LNCaP clone FGC (cell line): Measurements from ENCODE around the gene UBE2E2.
"Not testable (repeated sequence)": the region's sequence is repeated elsewhere in the genome, so short reads cannot be mapped to it uniquely, and the experiment has no call there.

Experiments
- DNase-seq: peaks from one replicate; pipeline ENCODE4 v3.0.0-alpha.2; 2011; ENCODE audit warnings: low read depth
- H3K4me3 ChIP-seq: 2 replicates; pipeline ENCODE4 v1.5.1; 2011; ENCODE audit warnings: mild to moderate bottlenecking, low read depth, low read length, control low read depth
- TF ChIP-seq, protein P1 (sequence below): IDR thresholded peaks from 2 replicates; pipeline ENCODE4 v1.5.1; 2012; ENCODE audit warnings: mild to moderate bottlenecking; ENCODE audit not compliant: control insufficient read depth, insufficient read depth; ENCODE audit errors: extremely low read depth

Gene UBE2E2

DNA sequence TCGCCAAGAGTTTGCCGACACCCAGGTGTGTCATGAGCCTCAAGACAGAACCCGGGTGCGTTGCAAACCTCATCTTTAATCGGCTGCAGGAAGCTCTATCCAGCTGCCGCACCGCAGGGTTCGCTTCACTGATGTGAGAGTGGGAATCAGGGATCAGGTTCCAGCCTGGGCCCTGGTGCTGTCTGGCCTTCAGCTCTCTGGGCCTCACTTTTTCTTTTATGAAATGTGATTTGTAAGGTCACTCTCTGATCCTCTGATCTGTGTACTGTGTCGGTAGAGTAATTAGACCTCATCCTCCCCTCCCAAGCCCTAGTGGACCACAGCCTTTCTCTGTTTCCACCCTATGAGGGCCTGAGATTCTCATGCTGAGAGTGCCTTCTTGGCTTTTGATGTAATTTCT lies 399.8 kb downstream of the UBE2E2 start:
- H3K4me3 ChIP-seq = no peak overlapping the region
- TF ChIP-seq, protein P1, sequence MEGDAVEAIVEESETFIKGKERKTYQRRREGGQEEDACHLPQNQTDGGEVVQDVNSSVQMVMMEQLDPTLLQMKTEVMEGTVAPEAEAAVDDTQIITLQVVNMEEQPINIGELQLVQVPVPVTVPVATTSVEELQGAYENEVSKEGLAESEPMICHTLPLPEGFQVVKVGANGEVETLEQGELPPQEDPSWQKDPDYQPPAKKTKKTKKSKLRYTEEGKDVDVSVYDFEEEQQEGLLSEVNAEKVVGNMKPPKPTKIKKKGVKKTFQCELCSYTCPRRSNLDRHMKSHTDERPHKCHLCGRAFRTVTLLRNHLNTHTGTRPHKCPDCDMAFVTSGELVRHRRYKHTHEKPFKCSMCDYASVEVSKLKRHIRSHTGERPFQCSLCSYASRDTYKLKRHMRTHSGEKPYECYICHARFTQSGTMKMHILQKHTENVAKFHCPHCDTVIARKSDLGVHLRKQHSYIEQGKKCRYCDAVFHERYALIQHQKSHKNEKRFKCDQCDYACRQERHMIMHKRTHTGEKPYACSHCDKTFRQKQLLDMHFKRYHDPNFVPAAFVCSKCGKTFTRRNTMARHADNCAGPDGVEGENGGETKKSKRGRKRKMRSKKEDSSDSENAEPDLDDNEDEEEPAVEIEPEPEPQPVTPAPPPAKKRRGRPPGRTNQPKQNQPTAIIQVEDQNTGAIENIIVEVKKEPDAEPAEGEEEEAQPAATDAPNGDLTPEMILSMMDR = no peak
- no peak for DNase-seq

DNA sequence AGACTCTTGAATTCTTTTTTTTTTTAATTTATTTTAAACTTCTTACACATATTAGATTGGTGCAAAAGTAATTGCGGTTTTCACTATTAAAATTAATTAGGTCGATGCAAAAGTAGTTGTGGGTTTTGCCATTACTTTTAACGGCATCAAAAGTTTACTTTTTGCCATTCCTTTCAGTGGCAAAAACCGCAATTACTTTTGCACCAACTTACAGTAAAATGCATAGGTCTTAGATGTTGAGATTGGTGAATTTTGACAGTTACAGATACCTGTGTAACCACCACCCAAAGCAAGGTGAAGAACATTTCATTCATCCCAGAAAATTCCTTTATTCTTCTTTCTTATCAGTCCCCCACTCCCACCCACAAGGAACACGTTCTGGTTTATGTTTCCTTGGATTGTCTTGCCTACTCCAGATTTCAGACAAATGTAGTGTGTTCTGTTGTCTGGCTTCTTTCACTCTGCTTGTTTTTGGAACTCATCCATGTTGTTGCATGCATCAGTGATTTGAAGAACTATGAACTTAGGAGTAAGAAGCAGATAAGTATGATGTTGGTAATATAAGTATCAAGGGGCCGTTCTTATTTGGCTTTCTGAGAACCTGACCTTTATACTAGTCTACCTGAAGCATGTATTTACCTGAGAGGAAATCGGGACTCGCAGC lies 404.2 kb downstream of the UBE2E2 start:
- TF ChIP-seq, protein P1 = no peak
- DNase-seq = no peak
- H3K4me3 ChIP-seq = no peak overlapping the region

DNA sequence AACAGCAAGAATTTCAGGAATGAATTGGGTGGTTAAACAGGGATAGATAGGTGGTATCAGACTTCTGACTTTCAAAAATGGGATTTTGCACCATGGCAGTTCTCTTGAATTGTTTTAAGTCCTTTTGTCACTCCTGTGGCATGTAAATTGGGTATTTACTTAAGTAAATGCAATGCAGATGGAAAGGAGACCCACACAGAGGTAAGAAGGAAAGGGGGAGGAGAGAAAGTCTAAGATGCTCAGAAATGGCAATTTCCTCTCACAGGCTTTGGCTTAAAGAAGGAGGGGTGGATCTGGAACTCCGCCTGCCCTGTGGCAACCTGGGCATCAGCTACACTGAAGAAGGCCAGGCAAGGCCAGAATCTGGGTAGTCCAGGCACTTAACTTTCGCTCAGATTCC lies 405.5 kb downstream of the UBE2E2 start:
- TF ChIP-seq, protein P1 = no peak
- DNase-seq = no peak
- no peak overlapping the region for H3K4me3 ChIP-seq

DNA sequence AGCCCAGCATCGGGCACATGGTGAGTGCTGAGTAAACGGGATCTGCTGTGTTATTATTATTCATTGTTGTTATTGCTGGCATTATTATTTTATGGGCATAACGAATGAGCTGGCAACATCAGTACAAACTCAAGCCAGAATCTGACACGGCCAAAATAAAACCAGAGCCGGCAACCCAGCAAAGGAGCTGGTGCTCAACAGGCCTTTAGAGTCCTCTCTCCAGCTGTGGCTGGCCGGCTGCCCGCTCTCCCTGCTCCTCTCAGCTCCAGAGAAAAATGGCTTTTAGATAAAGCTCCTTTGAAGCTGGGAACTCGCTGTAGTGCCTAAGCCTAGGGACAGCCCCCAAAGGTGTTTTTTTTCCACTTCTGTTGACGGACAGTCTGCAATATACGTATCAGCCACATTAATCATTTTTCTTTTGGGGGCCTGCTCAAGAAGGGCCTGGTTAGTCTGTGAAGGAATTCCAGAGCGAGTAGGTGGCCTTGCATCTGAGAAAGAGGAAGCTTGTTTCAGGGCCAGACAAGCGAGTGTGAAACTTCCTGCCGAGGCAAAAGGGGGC lies 408.7 kb downstream of the UBE2E2 start:
- DNase-seq = no peak
- no peak overlapping the region for H3K4me3 ChIP-seq

DNA sequence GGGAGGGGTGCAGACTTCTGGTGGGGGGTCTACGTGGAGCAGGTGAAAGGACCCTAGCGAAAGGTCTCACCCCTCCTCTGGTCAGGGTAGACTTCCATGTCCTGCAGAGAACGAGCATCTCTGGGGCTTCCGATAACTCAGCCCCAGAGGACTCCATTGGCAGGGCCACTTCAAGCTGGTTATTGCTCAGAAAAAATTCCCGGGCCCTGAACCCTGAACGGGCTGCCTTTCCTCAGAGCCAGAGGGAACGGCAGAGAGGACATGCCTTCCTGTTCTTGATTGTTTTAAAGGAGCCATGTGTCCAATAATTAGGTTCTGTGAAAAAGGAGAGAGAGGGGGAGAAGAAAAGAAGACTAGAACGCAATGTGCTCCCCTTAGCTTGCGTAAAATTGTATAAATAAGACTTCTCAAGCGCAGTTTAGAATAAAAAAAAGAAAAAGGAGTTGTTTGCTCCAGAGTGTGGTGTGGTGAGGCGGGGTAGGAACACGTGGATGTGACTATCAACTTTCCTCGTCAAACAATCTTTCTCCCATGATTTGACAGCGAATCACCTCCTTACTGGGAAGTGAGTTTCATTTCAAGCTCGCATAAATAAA lies 409.3 kb downstream of the UBE2E2 start:
- no peak for DNase-seq
- no peak overlapping the region for H3K4me3 ChIP-seq
- TF ChIP-seq, protein P1 = no peak

More for the DNA sequence above, 408.7 kb downstream of the UBE2E2 start:
- TF ChIP-seq, protein P1 = no peak

DNA sequence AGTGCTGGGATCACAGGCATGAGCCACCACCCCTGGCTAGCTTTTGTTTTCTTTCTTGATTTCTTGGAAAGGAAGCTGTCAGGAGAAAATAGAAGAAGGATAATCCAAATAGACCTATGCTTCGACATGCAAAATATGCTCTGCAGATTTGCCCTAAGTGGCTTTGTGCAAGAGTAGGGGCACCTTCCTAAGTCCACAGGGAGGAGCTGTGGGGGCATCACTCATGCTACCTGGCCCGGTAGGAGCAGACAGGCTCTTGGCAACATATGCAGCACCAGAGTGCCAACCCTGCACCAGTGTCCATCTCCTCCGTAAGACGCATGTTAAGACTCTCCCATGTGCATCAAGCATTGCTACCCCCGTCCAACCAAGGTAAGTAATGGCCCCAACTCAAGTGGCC lies 411.9 kb downstream of the UBE2E2 start:
- H3K4me3 ChIP-seq = no peak overlapping the region
- TF ChIP-seq, protein P1 = no peak
- DNase-seq = no peak

DNA sequence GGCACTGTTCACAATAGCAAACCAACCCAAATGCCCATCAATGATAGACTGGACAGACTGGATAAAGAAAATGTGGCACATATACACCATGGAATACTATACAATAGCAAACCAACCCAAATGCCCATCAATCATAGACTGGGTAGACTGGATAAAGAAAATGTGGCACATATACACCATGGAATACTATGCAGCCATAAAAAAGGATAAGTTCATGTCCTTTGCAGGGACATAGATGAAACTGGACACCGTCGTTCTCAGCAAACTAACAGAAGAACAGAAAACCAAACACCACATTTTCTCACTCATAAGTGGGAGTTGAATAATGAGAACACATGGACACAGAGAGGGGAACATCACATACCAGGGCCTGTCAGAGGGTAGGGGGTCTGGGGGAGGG lies 415.3 kb downstream of the UBE2E2 start:
- H3K4me3 ChIP-seq, DNase-seq: not testable (repeated sequence)
